Hematopoietic multipotent progenitor cell treated with erythropoietin and hydrocortisone succinate and interleukin-3 and kit ligand, for 6 days (in vitro differentiated cells): Measurements from ENCODE around the gene CHAF1B.
A peak's percentile ranks its signal among the peaks of the same experiment; 100 is the strongest.
"Not testable (repeated sequence)": the region's sequence is repeated elsewhere in the genome, so short reads cannot be mapped to it uniquely, and the experiment has no call there.

ENCODE experiments used
- DNase-seq: peaks from one replicate; pipeline ENCODE4 v3.0.0-alpha.2; 2015

Gene CHAF1B

GRCh38 chr21:36385233-36386030 is at the start of gene CHAF1B:
CHAF1B (plus strand) TSS chr21:36385392; CDS start chr21:36386137, 745 bp downstream.
- peak; percentile 86 for DNase-seq

- DNase-seq = no peak
Observed at GRCh38 chr21:36337099-36337509, 48.1 kb upstream of the CHAF1B start.

- DNase-seq = no peak
Observed at GRCh38 chr21:36338975-36339374, 46.2 kb upstream of the CHAF1B start.

GRCh38 chr21:36342581-36342980 is 42.6 kb upstream of the CHAF1B start:
- DNase-seq = not testable (repeated sequence)

- DNase-seq = no peak
Observed at GRCh38 chr21:36344931-36345330, 40.3 kb upstream of the CHAF1B start.

GRCh38 chr21:36347278-36347961 is 37.8 kb upstream of the CHAF1B start:
- DNase-seq = no peak

- DNase-seq = no peak
Observed at GRCh38 chr21:36347962-36348328, 37.2 kb upstream of the CHAF1B start.

- DNase-seq = no peak
Observed at GRCh38 chr21:36349315-36349714, 35.9 kb upstream of the CHAF1B start.

- DNase-seq = no peak
Observed at GRCh38 chr21:36350282-36350910, 34.8 kb upstream of the CHAF1B start.

- no peak for DNase-seq
Observed at GRCh38 chr21:36354918-36355680, 30.1 kb upstream of the CHAF1B start.

GRCh38 chr21:36355868-36356267 is 29.3 kb upstream of the CHAF1B start:
- no peak for DNase-seq

GRCh38 chr21:36359185-36359584 is 26.0 kb upstream of the CHAF1B start:
- no peak for DNase-seq

GRCh38 chr21:36369064-36369685 is 16.0 kb upstream of the CHAF1B start:
- DNase-seq = no peak

- DNase-seq = no peak
Observed at GRCh38 chr21:36375994-36376393, 9.2 kb upstream of the CHAF1B start.

- DNase-seq = no peak
Observed at GRCh38 chr21:36377391-36377842, 7.8 kb upstream of the CHAF1B start.

- DNase-seq = no peak
Observed at GRCh38 chr21:36379251-36379650, 5.9 kb upstream of the CHAF1B start.

GRCh38 chr21:36381841-36382589 is 3.2 kb upstream of the CHAF1B start:
- DNase-seq = peak; percentile 29

GRCh38 chr21:36382722-36383121 is 2.5 kb upstream of the CHAF1B start:
- DNase-seq = not testable (repeated sequence)

GRCh38 chr21:36384885-36385232 is 333 bp upstream of the CHAF1B start:
- no peak for DNase-seq

GRCh38 chr21:36386031-36386642 is 945 bp downstream of the CHAF1B start:
- DNase-seq = no peak

GRCh38 chr21:36388096-36388495 is 2.9 kb downstream of the CHAF1B start:
- no peak for DNase-seq
